RWPE2 (cell line): Measurements from ENCODE around the gene HOATZ.
A peak's percentile ranks its signal among the peaks of the same experiment; 100 is the strongest.

Experiments
- ATAC-seq: fragments of 200-7000 bp; cut with Tn5 transposase; 3 replicates; pipeline ENCODE4 v1.9.1; 2021; ENCODE audit warnings: low read depth
- DNase-seq: peaks from one replicate; pipeline ENCODE4 v3.0.0-alpha.2; 2020; ENCODE audit warnings: low spot score
- H3K27ac ChIP-seq: fragments of 450-650 bp; 2 replicates; pipeline ENCODE4 v1.5.1; 2017; ENCODE audit warnings: mild to moderate bottlenecking; ENCODE audit not compliant: poor library complexity, severe bottlenecking
- H3K27me3 ChIP-seq: fragments of 250-450 bp; sonication (Bioruptor Pico); 2 replicates; pipeline ENCODE4 v1.5.1; 2021; ENCODE audit warnings: mild to moderate bottlenecking, moderate library complexity; ENCODE audit not compliant: insufficient read depth, poor library complexity, severe bottlenecking
- H3K36me3 ChIP-seq: fragments of 250-450 bp; sonication (Bioruptor Pico); 2 replicates; pipeline ENCODE4 v1.5.1; 2020; ENCODE audit warnings: low read depth, mild to moderate bottlenecking, moderate library complexity
- H3K4me1 ChIP-seq: fragments of 250-450 bp; sonication (Bioruptor Pico); 2 replicates; pipeline ENCODE4 v1.5.1; 2021; ENCODE audit warnings: mild to moderate bottlenecking, moderate library complexity; ENCODE audit not compliant: insufficient read depth, poor library complexity, severe bottlenecking
- H3K4me3 ChIP-seq: fragments of 250-450 bp; sonication (Bioruptor Pico); 2 replicates; pipeline ENCODE4 v1.5.1; 2021; ENCODE audit warnings: mild to moderate bottlenecking, moderate library complexity; ENCODE audit not compliant: severe bottlenecking
- H3K9me3 ChIP-seq: fragments of 250-450 bp; sonication (Bioruptor Pico); 2 replicates; pipeline ENCODE4 v1.5.1; 2021; ENCODE audit warnings: mild to moderate bottlenecking, moderate library complexity; ENCODE audit not compliant: severe bottlenecking
- TF ChIP-seq, protein P1 (sequence below): fragments of 450-650 bp; IDR thresholded peaks from one replicate; pipeline ENCODE4 v1.5.1; 2017; ENCODE audit warnings: mild to moderate bottlenecking, moderate library complexity; ENCODE audit not compliant: poor library complexity, severe bottlenecking

Gene HOATZ

DNA sequence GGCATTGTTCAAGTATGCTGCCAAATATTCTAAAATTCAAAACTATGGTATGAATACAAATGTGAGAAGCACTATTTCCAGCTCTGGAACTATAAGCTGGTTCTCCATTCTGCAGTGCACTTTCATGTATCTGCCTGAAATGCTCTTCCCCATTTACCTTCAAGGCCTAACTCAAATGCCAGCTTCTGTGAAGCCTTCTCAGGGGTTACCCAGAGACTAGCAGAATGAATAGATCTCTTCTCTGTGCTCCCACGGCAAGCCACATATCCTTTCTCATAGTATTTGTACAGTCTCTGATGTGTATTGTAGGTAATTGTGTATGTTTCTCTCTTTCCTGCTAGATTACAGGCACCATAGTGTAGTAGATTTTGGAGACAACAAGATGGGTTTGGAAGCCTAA is 4.1 kb downstream of the HOATZ start:
- Histone ChIP-seq H3K9me3 (no peaks in the 10 kb centered on the region), H3K27me3 (no peaks in the 10 kb centered on the region), H3K4me3 (no peak overlapping the region), H3K27ac (no peak overlapping the region), H3K4me1 (peaks cover 14% of the 10 kb centered on the region), H3K36me3 (no peaks in the 10 kb centered on the region)
- no peak for ATAC-seq
- DNase-seq, result no peak
- TF ChIP-seq, protein P1, sequence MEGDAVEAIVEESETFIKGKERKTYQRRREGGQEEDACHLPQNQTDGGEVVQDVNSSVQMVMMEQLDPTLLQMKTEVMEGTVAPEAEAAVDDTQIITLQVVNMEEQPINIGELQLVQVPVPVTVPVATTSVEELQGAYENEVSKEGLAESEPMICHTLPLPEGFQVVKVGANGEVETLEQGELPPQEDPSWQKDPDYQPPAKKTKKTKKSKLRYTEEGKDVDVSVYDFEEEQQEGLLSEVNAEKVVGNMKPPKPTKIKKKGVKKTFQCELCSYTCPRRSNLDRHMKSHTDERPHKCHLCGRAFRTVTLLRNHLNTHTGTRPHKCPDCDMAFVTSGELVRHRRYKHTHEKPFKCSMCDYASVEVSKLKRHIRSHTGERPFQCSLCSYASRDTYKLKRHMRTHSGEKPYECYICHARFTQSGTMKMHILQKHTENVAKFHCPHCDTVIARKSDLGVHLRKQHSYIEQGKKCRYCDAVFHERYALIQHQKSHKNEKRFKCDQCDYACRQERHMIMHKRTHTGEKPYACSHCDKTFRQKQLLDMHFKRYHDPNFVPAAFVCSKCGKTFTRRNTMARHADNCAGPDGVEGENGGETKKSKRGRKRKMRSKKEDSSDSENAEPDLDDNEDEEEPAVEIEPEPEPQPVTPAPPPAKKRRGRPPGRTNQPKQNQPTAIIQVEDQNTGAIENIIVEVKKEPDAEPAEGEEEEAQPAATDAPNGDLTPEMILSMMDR, result no peak

DNA sequence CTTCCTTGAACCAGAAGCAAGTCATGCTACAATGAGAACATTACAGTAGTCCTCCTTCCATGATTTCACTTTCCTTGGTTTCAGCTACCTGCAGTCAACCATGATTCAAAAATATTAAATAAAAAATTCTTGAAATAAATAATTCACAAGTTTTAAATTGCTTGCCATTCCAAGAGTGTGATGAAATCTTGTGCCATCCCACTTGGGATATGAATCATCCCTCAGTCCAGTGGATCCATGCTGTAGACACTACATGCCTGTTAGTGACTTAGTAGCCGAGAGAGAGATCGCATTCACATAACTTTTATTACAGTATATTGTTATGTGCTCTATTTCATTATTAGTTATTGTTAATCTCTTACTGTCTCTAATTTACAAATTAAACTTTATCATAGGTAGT is 6.0 kb downstream of the HOATZ start:
- no peak overlapping the region for H3K27ac ChIP-seq
- TF ChIP-seq, protein P1, result no peak
- ATAC-seq, result peak; percentile 57; the same call in 2 of the 3 replicates
- no peaks in the 10 kb centered on the region for H3K36me3 ChIP-seq
- H3K4me3 ChIP-seq, result no peak overlapping the region
- peaks cover 25% of the 10 kb centered on the region for H3K4me1 ChIP-seq
- no peaks in the 10 kb centered on the region for H3K27me3 ChIP-seq
- no peak for DNase-seq
- no peaks in the 10 kb centered on the region for H3K9me3 ChIP-seq

DNA sequence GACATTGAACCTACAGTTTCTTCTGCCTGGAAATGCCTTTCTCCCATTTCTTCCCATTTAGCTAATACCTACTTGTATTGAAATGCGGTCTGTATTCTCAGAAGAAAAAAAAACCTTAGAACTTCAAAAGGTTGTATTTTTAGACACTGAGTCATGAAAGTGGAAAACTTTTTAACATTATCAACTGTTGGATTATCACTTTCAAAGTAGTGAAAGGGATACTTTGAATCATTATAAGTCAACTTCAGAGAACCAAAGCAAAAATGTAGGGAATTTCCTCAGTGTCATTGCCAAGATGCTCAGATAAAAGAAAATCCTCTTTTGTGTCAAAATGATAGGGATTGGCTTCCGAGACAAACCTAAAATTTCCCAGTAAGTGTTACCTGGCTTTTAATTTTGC is 6.6 kb downstream of the HOATZ start:
- Histone ChIP-seq H3K9me3 (no peaks in the 10 kb centered on the region), H3K27ac (no peak overlapping the region), H3K27me3 (no peaks in the 10 kb centered on the region), H3K4me1 (peaks cover 30% of the 10 kb centered on the region), H3K4me3 (no peak overlapping the region), H3K36me3 (no peaks in the 10 kb centered on the region)
- TF ChIP-seq, protein P1, result no peak
- DNase-seq (no peak), ATAC-seq (no peak)

DNA sequence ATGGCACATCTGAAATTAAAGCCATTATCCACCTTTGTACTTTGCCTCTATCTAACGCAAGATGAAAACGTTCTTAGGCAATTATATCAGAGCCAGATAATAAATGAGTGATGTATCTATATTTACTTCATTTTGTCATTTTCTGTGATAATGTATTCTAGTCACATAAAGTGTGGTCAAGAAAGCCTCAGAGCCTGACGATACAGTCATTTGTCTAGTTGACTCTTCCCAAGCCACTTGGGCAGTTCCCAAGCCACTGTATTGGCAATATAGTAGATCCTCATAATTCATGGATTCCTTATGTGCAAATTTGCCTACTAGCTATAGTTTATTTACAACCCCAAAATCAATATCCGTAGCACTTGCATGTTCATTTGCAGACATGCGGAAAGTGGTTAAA is 7.8 kb downstream of the HOATZ start:
- H3K36me3 ChIP-seq, result no peaks in the 10 kb centered on the region
- no peak overlapping the region for H3K4me3 ChIP-seq
- peaks cover 43% of the 10 kb centered on the region for H3K4me1 ChIP-seq
- H3K27ac ChIP-seq, result no peak overlapping the region
- no peaks in the 10 kb centered on the region for H3K9me3 ChIP-seq
- DNase-seq (no peak), ATAC-seq (no peak)
- TF ChIP-seq, protein P1, result no peak
- H3K27me3 ChIP-seq, result no peaks in the 10 kb centered on the region

DNA sequence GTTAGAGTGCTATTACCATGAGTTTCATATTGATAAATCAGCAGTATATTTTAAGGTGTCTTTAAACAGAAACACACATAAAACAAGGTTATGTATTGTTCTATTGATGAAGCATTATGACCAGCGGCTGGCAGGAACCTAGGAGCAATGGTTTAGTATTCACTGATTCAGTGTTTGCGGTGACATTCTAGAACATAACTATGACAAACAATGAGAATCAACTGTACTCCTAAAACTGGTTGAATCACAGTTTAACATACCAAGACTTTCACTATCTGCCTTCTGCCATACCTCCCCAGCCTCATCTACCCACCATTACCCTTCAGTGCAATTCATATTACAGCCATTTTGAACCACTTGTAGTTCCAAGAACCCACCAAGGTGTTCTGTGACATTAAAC is 8.8 kb downstream of the HOATZ start:
- no peaks in the 10 kb centered on the region for H3K27me3 ChIP-seq
- DNase-seq, result no peak
- no peak for ATAC-seq

More for the DNA sequence above, 8.8 kb downstream of the HOATZ start:
- TF ChIP-seq, protein P1, result no peak
- Histone ChIP-seq H3K36me3 (no peaks in the 10 kb centered on the region), H3K4me3 (no peak overlapping the region), H3K9me3 (no peaks in the 10 kb centered on the region), H3K27ac (no peak overlapping the region), H3K4me1 (peaks cover 44% of the 10 kb centered on the region)
